HAP-1 (cell line): ENCODE data around the gene MTA1.
A peak's percentile ranks its signal among the peaks of the same experiment; 100 is the strongest.

Experiments used
- DNase-seq, 2 experiments: peaks; one replicate each; pipeline ENCODE4 v3.0.0-alpha.2; 2016 to 2020; ENCODE audit warnings: low spot score in 2 of 2
- H3K27me3 ChIP-seq: fragments of 250-450 bp; sonication (Bioruptor Pico); 2 replicates; pipeline ENCODE4 v1.5.1; 2020; ENCODE audit warnings: low read depth, mild to moderate bottlenecking, moderate library complexity
- H3K36me3 ChIP-seq: fragments of 250-450 bp; sonication (Bioruptor Pico); replicated peaks from 2 replicates; pipeline ENCODE4 v1.5.1; 2020; ENCODE audit warnings: mild to moderate bottlenecking
- H3K4me1 ChIP-seq: fragments of 250-450 bp; sonication (Bioruptor Pico); 2 replicates; pipeline ENCODE4 v1.5.1; 2020; ENCODE audit warnings: mild to moderate bottlenecking
- H3K4me3 ChIP-seq: fragments of 250-450 bp; sonication (Bioruptor Pico); 2 replicates; pipeline ENCODE4 v1.5.1; 2020; ENCODE audit warnings: mild to moderate bottlenecking, moderate library complexity
- H3K9me3 ChIP-seq: fragments of 250-450 bp; sonication (Bioruptor Pico); 2 replicates; pipeline ENCODE4 v1.5.1; 2020; ENCODE audit warnings: mild to moderate bottlenecking, moderate library complexity
- in situ Hi-C: fragments of 300-500 bp; cut with MboI; formaldehyde crosslinking; loops from 3 replicates; pipeline ENCODE4 v1.14.3; 2020; ENCODE audit warnings: low sequenced_read_pairs, inconsistent platforms, mixed read lengths

The MTA1 gene

DNA sequence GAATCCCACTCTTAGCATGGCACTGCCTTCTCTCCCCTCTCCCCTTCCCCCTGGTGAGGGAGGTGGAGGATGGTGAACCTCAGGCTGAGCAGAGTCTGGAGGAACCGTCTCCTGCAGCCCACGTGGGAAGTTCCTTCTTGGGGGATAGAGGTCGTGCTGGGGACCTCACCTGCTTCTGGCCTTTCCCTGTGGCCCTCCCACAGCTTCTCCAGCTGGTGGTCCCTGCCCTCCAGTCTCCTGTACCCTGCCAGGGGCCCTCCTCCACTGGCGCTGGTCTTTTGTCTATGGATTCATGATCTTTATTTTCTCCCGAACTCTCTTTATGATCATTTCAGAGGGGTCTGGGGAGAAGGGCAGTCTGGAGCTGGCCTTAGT is 9.0 kb upstream of the MTA1 start:
- H3K4me3 ChIP-seq, result no peak overlapping the region
- no peaks in the 10 kb centered on the region for H3K36me3 ChIP-seq
- H3K4me1 ChIP-seq, result peaks cover 4% of the 10 kb centered on the region
- in situ Hi-C loops, result no loop called here
- no peak for DNase-seq
- no peaks in the 10 kb centered on the region for H3K27me3 ChIP-seq
- H3K9me3 ChIP-seq, result no peaks in the 10 kb centered on the region

DNA sequence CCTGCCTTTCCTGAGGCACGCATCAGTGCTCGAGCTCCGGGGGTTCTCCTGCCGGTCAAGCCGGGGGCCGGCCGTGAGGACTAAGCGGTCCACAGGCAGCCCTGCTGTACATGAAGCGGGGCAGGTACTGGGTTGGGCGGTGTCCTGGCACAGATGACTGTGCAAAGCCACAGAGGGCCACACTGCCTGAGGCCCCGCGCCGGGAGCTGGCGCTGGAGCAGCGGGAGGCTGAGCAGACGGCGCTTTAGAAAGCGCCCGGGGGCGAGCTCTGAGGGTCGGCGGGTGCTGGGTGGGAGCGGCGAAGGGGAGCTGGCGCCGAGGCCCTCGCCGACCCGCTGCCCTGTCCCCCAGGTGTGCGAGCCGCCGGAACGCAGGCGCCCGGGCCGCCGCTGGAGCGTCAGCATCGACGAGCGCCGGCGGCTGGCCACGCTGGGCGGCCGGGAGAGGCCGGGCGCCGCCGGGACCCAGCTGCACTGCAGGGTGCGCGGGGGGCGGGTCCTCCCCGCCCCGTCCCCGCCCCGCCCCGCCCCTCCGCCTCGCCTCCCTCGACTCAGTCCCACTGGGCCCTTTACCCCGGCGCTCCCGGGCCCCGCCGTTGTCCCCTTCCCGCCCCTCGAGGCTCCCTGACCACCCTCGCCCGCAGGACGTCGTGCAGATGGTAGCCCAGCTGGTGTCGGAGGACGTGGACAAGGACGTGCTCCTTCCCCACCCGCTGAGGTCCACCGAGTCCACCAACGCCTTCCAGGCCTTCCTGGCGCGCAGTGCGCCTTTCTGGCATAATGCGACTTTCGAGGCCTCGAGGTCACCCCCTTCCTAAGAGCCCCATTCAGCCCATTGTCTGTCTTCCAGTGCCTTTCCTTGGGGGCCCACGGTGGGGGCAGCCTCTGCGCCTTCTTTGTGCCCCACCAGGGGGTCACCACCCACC is 8.3 kb upstream of the MTA1 start:
- peaks cover 4% of the 10 kb centered on the region for H3K4me1 ChIP-seq
- in situ Hi-C loops, result no loop called here
- H3K9me3 ChIP-seq, result no peaks in the 10 kb centered on the region
- no peaks in the 10 kb centered on the region for H3K36me3 ChIP-seq
- H3K27me3 ChIP-seq, result no peaks in the 10 kb centered on the region
- DNase-seq, result no peak
- no peak overlapping the region for H3K4me3 ChIP-seq

DNA sequence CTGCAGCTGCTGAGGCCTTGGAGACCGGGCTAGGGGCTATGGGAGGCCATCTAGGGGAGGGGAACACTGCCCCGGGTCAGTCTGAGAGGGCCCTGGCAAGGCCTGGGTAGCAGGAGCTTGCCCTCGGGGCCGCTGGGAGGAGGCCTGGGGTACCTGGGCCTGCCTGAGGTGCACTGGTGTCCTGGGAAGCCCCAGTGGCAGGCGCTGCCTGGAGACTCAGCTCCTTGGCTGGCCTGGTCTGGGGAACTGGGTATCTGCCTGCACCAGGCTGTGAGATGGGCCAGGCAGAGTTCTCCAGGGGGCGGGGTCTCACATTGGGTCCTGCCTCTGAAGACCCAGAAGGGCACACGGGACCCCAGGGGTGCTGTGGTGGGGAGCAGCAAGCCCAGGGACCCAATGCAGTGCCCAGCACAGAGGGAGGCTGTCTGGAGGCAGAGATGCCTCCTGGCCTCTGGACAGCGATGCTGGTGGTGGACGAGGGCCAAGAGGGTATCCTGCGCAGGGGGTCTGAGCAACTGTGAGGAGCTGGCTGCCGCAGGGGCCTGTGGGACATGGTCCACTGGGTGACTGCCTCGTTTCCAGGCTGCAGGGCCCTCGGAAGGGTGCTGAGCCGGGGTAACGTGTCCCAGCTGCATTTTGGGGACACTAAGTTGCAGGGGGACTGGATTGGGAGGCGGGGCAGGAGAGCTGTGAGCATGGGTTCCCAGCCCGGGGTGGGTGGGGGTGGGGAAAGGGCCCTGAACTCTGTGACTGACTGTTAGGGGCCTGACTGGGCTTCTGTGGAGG is 7.4 kb upstream of the MTA1 start:
- Histone ChIP-seq H3K9me3 (no peaks in the 10 kb centered on the region), H3K27me3 (no peaks in the 10 kb centered on the region), H3K36me3 (no peaks in the 10 kb centered on the region), H3K4me3 (no peak overlapping the region), H3K4me1 (peaks cover 4% of the 10 kb centered on the region)
- in situ Hi-C loops, result no loop called here
- DNase-seq, result no peak

DNA sequence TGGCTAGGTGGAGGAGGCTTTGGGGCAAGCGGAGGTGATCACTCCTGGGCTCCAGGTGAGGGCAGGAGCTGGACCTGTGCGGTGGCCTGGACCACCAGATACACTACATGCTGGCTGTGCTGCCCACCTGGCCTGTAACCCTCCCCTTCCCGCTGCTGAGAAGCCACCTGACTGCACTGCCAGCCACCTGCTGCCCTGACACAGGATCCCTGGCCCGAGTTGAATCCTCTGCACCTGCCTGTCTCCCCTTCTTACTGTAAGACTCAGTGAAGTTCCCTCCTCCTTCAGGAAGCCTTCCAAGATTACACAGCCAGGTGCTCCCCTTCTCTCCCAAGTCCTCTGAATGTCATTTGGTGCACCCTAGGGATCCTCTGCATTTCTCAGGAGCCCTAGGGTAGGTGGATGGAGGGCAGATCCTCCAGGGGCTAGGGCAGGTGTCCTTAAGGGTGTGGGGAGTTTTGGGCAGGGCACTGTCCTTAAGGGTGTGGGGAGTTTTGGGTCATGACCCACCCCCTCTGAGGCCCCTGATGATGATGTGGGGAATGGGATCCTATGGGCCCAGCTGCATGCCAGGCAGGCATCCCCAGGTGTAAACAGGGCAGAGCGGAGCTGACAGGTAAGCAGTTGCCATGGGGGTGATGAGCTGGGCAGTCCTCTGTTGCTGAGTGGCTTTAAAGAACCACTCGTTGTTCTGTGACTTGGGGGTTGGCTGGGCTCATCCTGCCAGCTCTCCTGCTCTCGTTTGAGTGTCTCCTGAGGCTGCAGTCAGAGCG is 6.7 kb upstream of the MTA1 start:
- Histone ChIP-seq H3K36me3 (no peaks in the 10 kb centered on the region; the same call in 1 of the 2 replicates), H3K9me3 (no peaks in the 10 kb centered on the region), H3K4me3 (no peak overlapping the region), H3K4me1 (peaks cover 4% of the 10 kb centered on the region), H3K27me3 (no peaks in the 10 kb centered on the region)
- in situ Hi-C loops, result no loop called here
- no peak for DNase-seq

DNA sequence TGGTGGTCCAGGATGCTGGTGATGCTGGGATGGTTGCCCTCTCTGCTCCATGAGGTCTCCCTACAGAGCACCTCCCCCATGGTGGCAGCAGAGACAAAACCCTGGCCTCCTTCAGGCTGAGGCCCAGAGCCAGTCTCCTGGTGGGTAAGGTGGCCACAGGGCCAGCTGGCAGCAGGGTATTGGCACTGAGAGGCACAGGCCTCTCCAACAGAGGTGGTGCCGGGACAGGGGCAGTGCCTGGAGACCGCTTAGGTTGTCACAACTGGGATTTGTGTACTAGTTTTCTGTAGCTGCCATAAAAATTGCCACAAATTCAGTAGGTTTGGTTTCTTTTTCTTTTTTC is 6.1 kb upstream of the MTA1 start:
- Histone ChIP-seq H3K36me3 (peaks cover 2% of the 10 kb centered on the region; the same call in 1 of the 2 replicates), H3K27me3 (no peaks in the 10 kb centered on the region), H3K9me3 (no peaks in the 10 kb centered on the region), H3K4me3 (no peak overlapping the region), H3K4me1 (peaks cover 4% of the 10 kb centered on the region)
- no peak for DNase-seq
- in situ Hi-C loops, result no loop called here

DNA sequence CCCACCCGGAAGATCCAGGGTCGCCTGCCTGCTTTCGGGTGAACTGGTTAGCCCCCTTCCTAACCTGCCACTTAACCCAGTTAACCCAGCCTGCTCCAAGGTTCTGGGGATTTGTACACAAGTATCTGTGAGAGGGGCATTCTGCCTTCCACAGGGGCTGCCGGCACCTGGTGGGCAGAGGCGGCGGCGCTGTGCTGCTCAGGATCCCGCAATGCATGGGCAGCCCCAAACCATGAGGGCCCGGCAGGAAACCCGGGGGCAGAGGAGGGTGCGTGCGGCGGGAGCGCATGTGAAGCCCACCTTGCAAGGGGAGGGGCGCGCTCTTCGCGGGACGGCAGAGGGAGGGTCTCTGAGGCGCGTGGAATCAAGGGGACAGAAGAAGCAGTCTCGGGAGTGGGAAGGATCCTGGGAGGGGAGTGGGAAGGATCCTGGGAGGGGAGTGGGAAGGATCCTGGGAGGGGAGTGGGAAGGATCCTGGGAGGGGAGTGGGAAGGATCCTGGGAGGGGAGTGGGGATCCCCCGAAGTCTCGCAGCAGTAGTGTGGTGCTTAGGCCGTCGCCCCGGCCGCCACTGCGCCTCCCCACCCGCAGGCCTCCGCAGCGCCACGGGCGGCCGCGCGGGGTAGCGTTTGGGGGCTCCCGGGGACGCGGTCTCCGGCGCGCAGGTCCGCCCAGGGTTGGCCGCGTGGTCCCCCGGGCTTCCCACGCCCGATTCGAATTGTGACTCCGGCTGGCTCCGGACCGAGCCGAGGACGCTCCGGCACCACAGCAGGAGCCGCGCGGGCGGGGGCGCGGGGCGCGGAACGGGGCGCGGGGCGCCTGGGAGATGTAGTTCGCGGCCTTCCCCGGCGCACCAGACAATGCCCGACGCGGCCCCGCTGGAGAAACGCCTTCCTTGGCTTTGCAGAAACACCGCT is 4.9 kb upstream of the MTA1 start:
- DNase-seq, result peak; percentile 57 to 82

DNA sequence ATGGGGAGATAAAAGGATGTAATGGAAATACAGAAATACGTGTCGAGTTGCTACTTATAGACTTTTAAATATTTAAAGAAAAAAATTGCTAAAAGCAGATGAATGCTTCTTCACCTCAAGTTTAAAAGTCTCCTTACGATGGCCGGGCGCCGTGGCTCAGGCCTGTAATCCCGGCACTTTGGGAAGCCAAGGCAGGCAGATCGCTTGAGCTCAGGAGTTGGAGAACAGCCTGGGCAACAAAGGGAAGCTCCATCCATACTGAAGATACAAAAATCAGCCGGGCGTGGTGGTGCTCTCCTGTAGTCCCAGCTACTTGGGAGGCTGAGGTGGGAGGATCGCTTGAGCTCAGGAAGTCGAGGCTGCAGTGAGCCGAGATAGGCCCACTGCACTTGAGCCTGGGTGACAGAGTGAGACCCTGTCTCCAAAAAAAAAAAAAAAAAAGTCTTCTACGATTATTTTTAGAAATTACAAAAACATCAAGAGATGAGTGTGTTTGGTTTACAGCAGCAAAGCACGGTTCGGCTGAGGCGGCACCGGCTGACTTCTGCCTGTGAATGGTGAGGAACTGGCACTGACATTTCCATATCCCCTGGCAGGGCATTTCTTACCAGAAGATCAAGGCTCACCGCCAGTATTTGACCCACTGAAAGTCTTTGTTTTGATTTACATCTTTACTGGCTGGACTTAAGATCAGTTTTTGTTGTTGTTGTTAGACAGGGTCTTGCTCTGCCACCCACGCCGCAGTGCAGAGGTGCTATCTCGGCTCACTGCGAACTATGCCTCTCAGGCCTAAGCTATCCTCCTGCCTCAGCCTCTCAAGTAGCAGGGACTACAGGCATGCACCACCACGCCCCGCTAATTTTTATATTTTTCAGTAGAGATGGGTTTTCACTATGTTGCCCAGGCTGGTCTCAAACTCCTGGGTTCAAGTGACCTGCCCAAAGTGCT is 3.9 kb upstream of the MTA1 start:
- peaks cover 11% of the 10 kb centered on the region for H3K4me1 ChIP-seq
- H3K27me3 ChIP-seq, result no peaks in the 10 kb centered on the region
- H3K9me3 ChIP-seq, result no peaks in the 10 kb centered on the region
- peaks cover 2% of the 10 kb centered on the region for H3K36me3 ChIP-seq
- H3K4me3 ChIP-seq, result peak overlapping the region; percentile 27
- no peak for DNase-seq
- in situ Hi-C loops, result no loop called here

More for the DNA sequence above, 4.9 kb upstream of the MTA1 start:
- H3K4me3 ChIP-seq, result peak overlapping the region; percentile 27
- H3K27me3 ChIP-seq, result no peaks in the 10 kb centered on the region
- H3K36me3 ChIP-seq, result peaks cover 2% of the 10 kb centered on the region; the same call in 1 of the 2 replicates
- in situ Hi-C loops, result no loop called here
- H3K9me3 ChIP-seq, result no peaks in the 10 kb centered on the region
- peaks cover 11% of the 10 kb centered on the region for H3K4me1 ChIP-seq

DNA sequence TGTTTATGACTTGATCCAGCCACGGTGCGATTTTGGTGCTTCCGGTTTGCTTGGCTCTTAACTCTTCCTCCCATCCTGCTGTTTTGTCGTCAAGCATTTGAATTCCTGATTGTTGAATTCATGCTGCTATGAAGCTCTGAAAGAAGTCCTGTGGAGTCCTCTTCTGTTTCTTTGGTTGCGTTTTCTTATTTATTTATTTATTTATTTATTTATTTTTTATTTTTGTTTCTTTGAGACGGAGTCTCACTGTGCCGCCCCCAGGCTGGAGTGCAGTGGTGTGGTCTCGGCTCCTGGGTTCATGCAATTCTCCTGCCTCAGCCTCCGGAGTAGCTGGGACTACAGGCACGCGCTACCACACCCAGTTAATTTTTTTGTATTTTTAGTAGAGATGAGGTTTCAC is 3.0 kb upstream of the MTA1 start:
- DNase-seq, result no peak
- Histone ChIP-seq H3K9me3 (no peaks in the 10 kb centered on the region), H3K27me3 (no peaks in the 10 kb centered on the region), H3K4me3 (no peak overlapping the region), H3K36me3 (peaks cover 10% of the 10 kb centered on the region), H3K4me1 (peaks cover 11% of the 10 kb centered on the region)
- in situ Hi-C loops, result no loop called here

DNA sequence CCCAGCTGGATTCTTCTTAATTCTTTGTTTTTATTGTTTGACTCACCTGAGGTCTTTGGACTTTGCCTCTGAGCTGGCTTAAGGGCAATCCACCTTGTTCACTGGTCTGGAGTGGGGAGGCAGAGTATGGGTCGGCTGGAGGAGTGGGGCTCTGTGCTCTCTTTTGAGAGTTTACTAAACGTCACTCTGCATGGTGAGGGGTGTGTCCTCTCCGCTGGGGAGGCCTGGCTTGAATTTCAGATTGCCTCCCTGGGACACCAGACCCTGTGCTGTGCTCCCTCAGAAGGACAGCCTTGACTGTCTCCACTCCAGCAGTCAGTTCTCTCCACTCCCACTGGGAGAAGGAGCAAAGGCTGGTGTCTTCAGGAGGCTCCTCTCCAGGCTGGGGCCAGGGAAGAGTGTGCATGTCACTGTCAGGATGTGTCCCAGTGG is 1.9 kb upstream of the MTA1 start:
- peaks cover 16% of the 10 kb centered on the region for H3K4me1 ChIP-seq

DNA sequence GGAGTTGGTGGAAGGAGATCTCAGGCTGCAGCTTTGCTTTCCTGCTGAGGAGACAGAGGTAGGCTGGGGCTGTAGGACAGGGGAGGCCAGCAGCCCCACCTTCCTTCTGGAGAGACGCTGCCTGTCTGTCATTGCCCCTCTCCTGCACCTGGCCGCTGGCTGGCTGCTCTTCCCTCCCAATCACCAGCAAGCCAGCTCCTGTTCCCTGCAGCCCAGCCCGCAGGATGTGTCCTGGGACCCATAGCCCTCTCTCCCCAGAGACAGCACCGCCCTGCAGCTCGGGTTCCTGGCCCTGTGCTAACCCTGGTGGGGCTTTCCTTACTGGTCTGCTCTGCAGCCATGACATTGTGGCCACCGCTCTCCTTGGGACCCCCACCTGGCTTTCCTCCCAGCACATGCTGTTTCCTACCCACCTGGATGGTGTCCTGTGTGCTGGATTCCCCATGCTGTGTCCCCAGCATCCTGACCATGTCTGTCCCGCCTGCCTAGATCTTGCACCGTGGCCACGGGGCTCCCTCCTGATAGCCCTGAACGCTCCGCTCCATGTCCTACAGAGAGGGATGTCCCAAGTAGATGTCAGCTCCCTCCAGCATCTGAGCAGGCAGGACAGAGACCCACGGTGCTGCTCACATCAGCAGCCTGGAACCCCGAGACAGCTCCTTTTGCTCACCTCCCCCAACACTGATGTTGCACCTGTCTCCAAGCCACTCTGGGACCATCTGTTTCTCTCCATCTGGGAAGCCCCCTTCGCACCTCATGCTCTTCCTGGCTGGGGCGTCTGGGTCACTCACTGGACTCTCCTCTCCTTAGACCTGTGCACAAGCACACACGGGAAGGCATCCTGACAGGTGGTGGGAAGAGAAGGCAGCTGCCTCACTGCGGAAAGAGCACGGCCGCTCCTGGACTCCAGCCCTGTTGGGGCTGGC is 1.1 kb upstream of the MTA1 start:
- no peaks in the 10 kb centered on the region for H3K27me3 ChIP-seq
- peak overlapping the region; percentile 48 for H3K4me3 ChIP-seq
- peaks cover 16% of the 10 kb centered on the region for H3K4me1 ChIP-seq
- no peaks in the 10 kb centered on the region for H3K9me3 ChIP-seq
- DNase-seq, result no peak
- H3K36me3 ChIP-seq, result peaks cover 23% of the 10 kb centered on the region
- in situ Hi-C loops, result no loop called here

More for the DNA sequence above, 1.9 kb upstream of the MTA1 start:
- Histone ChIP-seq H3K4me3 (no peak overlapping the region), H3K36me3 (peaks cover 20% of the 10 kb centered on the region), H3K27me3 (no peaks in the 10 kb centered on the region), H3K9me3 (no peaks in the 10 kb centered on the region)
- no peak for DNase-seq
- in situ Hi-C loops, result no loop called here
